ENCODE data around the gene TMEM127. TPM values are rescaled to one million over a fixed set of nuclear protein-coding genes. Genes with fewer than 3 reads are reported as not detected.

Gene TMEM127
- total RNA-seq, 2 donors from 2014 or later: 23.8 to 25.4 TPM

Other genes with a start within 250 kb of the TMEM127 start
- gene GPAT2, start 231.1 kb downstream of the TMEM127 start, total RNA-seq: 10 to 100 TPM in 1 of 2 donors, 1 to 10 TPM in 1; 2.7 to 28.2 TPM
- gene ADRA2B, start 149.4 kb downstream of the TMEM127 start, total RNA-seq: 1 to 10 TPM in 1 of 2 donors, under 1 TPM in 1; 0.09 to 1.3 TPM
- gene ASTL, start 127.5 kb downstream of the TMEM127 start, total RNA-seq: 1 to 10 TPM in 1 of 2 donors, under 1 TPM in 1; 0.93 to 6.9 TPM
- gene DUSP2, start 120.6 kb downstream of the TMEM127 start, total RNA-seq: 100 to 1,000 TPM in 1 of 2 donors, 10 to 100 TPM in 1; 82.0 to 379 TPM
- gene STARD7, start 57.2 kb downstream of the TMEM127 start, total RNA-seq: 100 to 1,000 TPM; 140 to 190 TPM
- 10 to 100 TPM; 71.4 to 81.3 TPM for gene CIAO1, start 228 bp upstream of the TMEM127 start, total RNA-seq
- gene SNRNP200, start 39.5 kb upstream of the TMEM127 start, total RNA-seq: 100 to 1,000 TPM; 155 to 198 TPM
- gene ITPRIPL1, start 59.3 kb upstream of the TMEM127 start, total RNA-seq: 10 to 100 TPM; 26.1 to 55.9 TPM
- 10 to 100 TPM; 63.1 to 89.5 TPM for gene NCAPH, start 69.8 kb upstream of the TMEM127 start, total RNA-seq
- gene NEURL3, start 239.4 kb upstream of the TMEM127 start, total RNA-seq: 1 to 10 TPM in 1 of 2 donors, under 1 TPM in 1; 0.91 to 3.4 TPM

All from activated T-helper 17 cell treated with anti-CD3 and anti-CD28 coated beads, Interleukin-2, amount 50 U/mL, for 72 hours (primary cell).